ENCODE results near the gene CASP3.
"Not testable (repeated sequence)": the region's sequence is repeated elsewhere in the genome, so short reads cannot be mapped to it uniquely, and the experiment has no call there.

Gene CASP3

GRCh38 chr4:184662236-184662635 lies 13.0 kb upstream of the CASP3 start:
- no peak for DNase-seq

- no peak for DNase-seq
Observed at GRCh38 chr4:184660978-184661377, 11.7 kb upstream of the CASP3 start.

- not testable (repeated sequence) for DNase-seq
Observed at GRCh38 chr4:184657820-184658219, 8.6 kb upstream of the CASP3 start.

- DNase-seq = no peak
Observed at GRCh38 chr4:184657144-184657543, 7.9 kb upstream of the CASP3 start.

- DNase-seq = no peak
Observed at GRCh38 chr4:184655889-184656869, 6.9 kb upstream of the CASP3 start.

GRCh38 chr4:184653650-184654049 lies 4.4 kb upstream of the CASP3 start:
- DNase-seq = no peak

GRCh38 chr4:184652681-184653080 lies 3.4 kb upstream of the CASP3 start:
- DNase-seq = not testable (repeated sequence)

- no peak for DNase-seq
Observed at GRCh38 chr4:184651899-184652298, 2.7 kb upstream of the CASP3 start.

GRCh38 chr4:184649971-184650855 lies 966 bp upstream of the CASP3 start:
- DNase-seq = peak; percentile 57

GRCh38 chr4:184648313-184649025 lies 778 bp downstream of the CASP3 start:
- DNase-seq = peak; percentile 44

- DNase-seq = peak; percentile 23
Observed at GRCh38 chr4:184648054-184648312, 1.3 kb downstream of the CASP3 start.

- no peak for DNase-seq
Observed at GRCh38 chr4:184647266-184648053, 1.8 kb downstream of the CASP3 start.

- no peak for DNase-seq
Observed at GRCh38 chr4:184645904-184646610, 3.2 kb downstream of the CASP3 start.

GRCh38 chr4:184644553-184645307 lies 4.5 kb downstream of the CASP3 start:
- no peak for DNase-seq

- no peak for DNase-seq
Observed at GRCh38 chr4:184643731-184644130, 5.5 kb downstream of the CASP3 start.

GRCh38 chr4:184641451-184641850 lies 7.8 kb downstream of the CASP3 start:
- no peak for DNase-seq

- no peak for DNase-seq
Observed at GRCh38 chr4:184641022-184641421, 8.2 kb downstream of the CASP3 start.

- no peak for DNase-seq
Observed at GRCh38 chr4:184636897-184637296, 12.3 kb downstream of the CASP3 start.

- no peak for DNase-seq
Observed at GRCh38 chr4:184636144-184636543, 13.1 kb downstream of the CASP3 start.

GRCh38 chr4:184635381-184635780 lies 13.9 kb downstream of the CASP3 start:
- no peak for DNase-seq

GRCh38 chr4:184632842-184633241 lies 16.4 kb downstream of the CASP3 start:
- no peak for DNase-seq

Measured in NCI-H1092 treated with DMSO at 0.1 percent for 48 hours (cell line).